HepG2 (cell line): ENCODE data around the gene OR2AG2. TPM values are rescaled to one million over a fixed set of nuclear protein-coding genes. Genes with fewer than 3 reads are reported as not detected.

Experiments
- ATAC-seq: fragments of 200-7000 bp; cut with Tn5 transposase; 3 replicates; pipeline ENCODE4 v1.9.1; 2020; ENCODE audit warnings: mild to moderate bottlenecking, moderate library complexity
- BruUV-seq: library from RNA; stranded (reverse); fragments of 400-500 nt; replicated peaks from 2 replicates; lab custom pipeline; 2021; lab: Mats Ljungman, UMichigan
- CTCF ChIA-PET: fragments of 300-600 bp; formaldehyde crosslinking; extraction: SDS; loops from one replicate; lab custom pipeline; 2021; ENCODE audit warnings: low total read pairs, inconsistent platforms, low intra/inter-chr PET ratio; lab: Yijun Ruan, JAX
- POLR2A ChIA-PET: fragments of 350-600 bp; sonication (Branson Sonifier 250); formaldehyde crosslinking; loops from one replicate; lab custom pipeline; 2020; ENCODE audit warnings: antibody characterized with exemption, inconsistent platforms; lab: Yijun Ruan, JAX
- DNase-seq: peaks from one replicate; pipeline ENCODE4 v3.0.0-alpha.2; 2015; ENCODE audit warnings: low spot score
- FAIRE-seq: peaks from 3 replicates; lab custom pipeline; 2011; peaks lifted over from hg19 to GRCh38; lab: Jason Lieb, UNC
- H2AFZ ChIP-seq: one replicate; pipeline ENCODE4 v1.6.1; 2011; ENCODE audit warnings: low read length, inconsistent platforms
- H3K27ac ChIP-seq: fragments of 300-600 bp; 3 replicates; pipeline ENCODE4 v1.8.0; 2011; ENCODE audit warnings: mixed run types, mild to moderate bottlenecking, mixed read lengths, low read length, inconsistent platforms; ENCODE audit not compliant: insufficient read depth; ENCODE audit errors: extremely low read length
- H3K27me3 ChIP-seq, 2 experiments: fragments of 200-600 bp in 1 of 2; 2 replicates in 1 of 2; 3 replicates in 1 of 2; pipeline versions ENCODE4 v1.6.0 to v1.8.0; 2011; ENCODE audit warnings: low read length in 2 of 2, mild to moderate bottlenecking in 2 of 2, moderate library complexity in 2 of 2, inconsistent platforms in 1 of 2; ENCODE audit not compliant: insufficient read depth in 2 of 2, control insufficient read depth in 1 of 2
- H3K36me3 ChIP-seq, 2 experiments: fragments of 200-600 bp in 1 of 2; replicated peaks in 1 of 2; 2 replicates in 1 of 2; 3 replicates in 1 of 2; pipeline versions ENCODE4 v1.5.1 to v1.8.0; 2011; ENCODE audit warnings: low read length in 2 of 2, inconsistent platforms in 1 of 2; ENCODE audit not compliant: insufficient read depth in 2 of 2, control insufficient read depth in 1 of 2
- H3K4me1 ChIP-seq: 2 replicates; pipeline ENCODE4 v1.5.1; 2012; ENCODE audit warnings: low read length, inconsistent platforms; ENCODE audit not compliant: insufficient read depth
- H3K4me2 ChIP-seq: 2 replicates; pipeline ENCODE4 v1.6.0; 2011; ENCODE audit warnings: low read depth, low read length, inconsistent platforms
- H3K4me3 ChIP-seq, 3 experiments: fragments of 200-600 bp in 1 of 3; sonication (generic), shearing (Covaris generic) in 1 of 3; replicated peaks in 1 of 3; 2 replicates each; pipeline ENCODE4 v1.5.1; 2011 to 2016; ENCODE audit warnings: low read length in 3 of 3, inconsistent platforms in 2 of 3, low read depth in 2 of 3, mild to moderate bottlenecking in 2 of 3, control low read depth in 1 of 3, mixed read lengths in 1 of 3; ENCODE audit not compliant: insufficient read depth in 1 of 3
- H3K79me2 ChIP-seq: one replicate; pipeline ENCODE4 v1.6.1; 2011; ENCODE audit warnings: low read length, inconsistent platforms; ENCODE audit not compliant: insufficient read depth
- H3K9ac ChIP-seq: 2 replicates; pipeline ENCODE4 v1.6.0; 2011; ENCODE audit warnings: mild to moderate bottlenecking, low read depth, low read length, inconsistent platforms; ENCODE audit not compliant: insufficient read depth
- H3K9me3 ChIP-seq: 2 replicates; pipeline ENCODE4 v1.5.1; 2012; ENCODE audit warnings: mild to moderate bottlenecking, low read length
- H4K20me1 ChIP-seq: 2 replicates; pipeline ENCODE4 v1.6.0; 2011; ENCODE audit warnings: inconsistent platforms, mild to moderate bottlenecking, low read length, moderate library complexity; ENCODE audit not compliant: insufficient read depth
- ATF4 ChIP-seq, 2 experiments: fragments of 450-650 bp in 1 of 2; sonication (generic) in 1 of 2; formaldehyde crosslinking; IDR thresholded peaks; 2 replicates each; pipeline versions ENCODE4 v1.5.0 to v1.8.0; 2020 to 2022; ENCODE audit warnings: mild to moderate bottlenecking in 1 of 2, missing genetic modification reagents in 1 of 2
- HCFC1 ChIP-seq: fragments of 150-350 bp; IDR thresholded peaks from 2 replicates; pipeline ENCODE4 v1.6.1; 2014; ENCODE audit warnings: low read depth, low read length
- MYC ChIP-seq: sonication (generic); formaldehyde crosslinking; IDR thresholded peaks from 2 replicates; pipeline ENCODE4 v1.9.0; 2021; ENCODE audit warnings: missing genetic modification reagents, borderline replicate concordance
- NFIC ChIP-seq: IDR thresholded peaks from 2 replicates; pipeline ENCODE4 v1.6.1; 2012; ENCODE audit warnings: mild to moderate bottlenecking, low read length, inconsistent platforms
- NR2F1 ChIP-seq, 2 experiments: fragments of 450-650 bp in 1 of 2; formaldehyde crosslinking in 1 of 2; IDR thresholded peaks; 2 replicates each; pipeline versions ENCODE4 v1.5.0 to v1.6.1; 2016 to 2020; ENCODE audit warnings: mild to moderate bottlenecking in 1 of 2, missing compliant biosample characterization in 1 of 2, missing genetic modification reagents in 1 of 2, moderate library complexity in 1 of 2
- NR2F2 ChIP-seq: IDR thresholded peaks from 2 replicates; pipeline ENCODE4 v1.6.1; 2012; ENCODE audit warnings: low read depth, inconsistent platforms, borderline replicate concordance
- POLR2A ChIP-seq, 2 experiments: IDR thresholded peaks; 2 replicates each; pipeline ENCODE4 v1.6.1; 2011; ENCODE audit warnings: low read depth in 2 of 2, low read length in 2 of 2, mild to moderate bottlenecking in 1 of 2, moderate library complexity in 1 of 2; ENCODE audit not compliant: insufficient read depth in 1 of 2
- PRMT3 ChIP-seq: sonication (generic); formaldehyde crosslinking; IDR thresholded peaks from 2 replicates; pipeline ENCODE4 v1.8.1; 2022; ENCODE audit warnings: low read depth, mild to moderate bottlenecking, moderate library complexity, missing genetic modification reagents, borderline replicate concordance
- SAFB2 ChIP-seq: sonication (generic); formaldehyde crosslinking; IDR thresholded peaks from 2 replicates; pipeline ENCODE4 v1.5.1; 2020; ENCODE audit warnings: missing genetic modification reagents, low read depth, mild to moderate bottlenecking, borderline replicate concordance
- XRCC5 ChIP-seq: fragments of 200-400 bp; formaldehyde crosslinking; optimal IDR thresholded peaks from 2 replicates; pipeline ENCODE3; 2017; ENCODE audit warnings: mild to moderate bottlenecking, low read length
- ZFP1 ChIP-seq: IDR thresholded peaks from 2 replicates; pipeline ENCODE4 v1.6.1; 2016
- ZNF496 ChIP-seq: sonication (generic); formaldehyde crosslinking; IDR thresholded peaks from 2 replicates; pipeline ENCODE4 v1.8.1; 2023; ENCODE audit warnings: mild to moderate bottlenecking, moderate library complexity, missing genetic modification reagents; ENCODE audit not compliant: insufficient replicate concordance
- ZNF572 ChIP-seq: sonication (generic); formaldehyde crosslinking; IDR thresholded peaks from 2 replicates; pipeline ENCODE4 v1.5.1; 2020; ENCODE audit warnings: mild to moderate bottlenecking, missing genetic modification reagents
- ZNF598 ChIP-seq: sonication (generic); formaldehyde crosslinking; IDR thresholded peaks from 2 replicates; pipeline ENCODE4 v1.5.1; 2020; ENCODE audit warnings: mild to moderate bottlenecking, missing genetic modification reagents, borderline replicate concordance
- ZNF639 ChIP-seq: conservative IDR thresholded peaks from 2 replicates; pipeline ENCODE4 v1.6.1; 2018; ENCODE audit warnings: missing genetic modification reagents
- ZNF674 ChIP-seq: sonication (generic); formaldehyde crosslinking; IDR thresholded peaks from 2 replicates; pipeline ENCODE4 v1.5.0; 2020; ENCODE audit warnings: low read depth, mild to moderate bottlenecking, missing genetic modification reagents
- ZNF883 ChIP-seq: sonication (generic); formaldehyde crosslinking; IDR thresholded peaks from 2 replicates; pipeline ENCODE4 v1.5.1; 2020; ENCODE audit warnings: mild to moderate bottlenecking, missing genetic modification reagents; ENCODE audit errors: not compliant biosample characterization
- WGBS: methylation state at CpG from one replicate; pipeline ENCODE4 v1.1.6; 2017; ENCODE audit warnings: low lambda C conversion rate; 5-methylcytosine and 5-hydroxymethylcytosine counted together
- in situ Hi-C: cut with HindIII; loops from 2 replicates; pipeline ENCODE4 v1.10.0; 2017; ENCODE audit warnings: low pct_unique_long_range_greater_than_20kb; ENCODE audit not compliant: extremely low pct_ligation_motif_present
- intact Hi-C: fragments of 100-400 bp; cut with micrococcal nuclease; formaldehyde crosslinking; loops from one replicate; pipeline ENCODE4 v1.10.0; 2022; ENCODE audit not compliant: unreplicated experiment
- polyA plus RNA-seq, 8 experiments: library from polyadenylated mRNA; depleted of rRNA in 3 of 8; stranded (reverse) in 7 of 8; unstranded in 1 of 8; fragments of >200 nt; fragmentation: Illumina TruSeq in 4 of 8; extraction: Trizol in 4 of 8; gene quantifications; 2 replicates each; pipeline versions ENCODE4 v1.2.1 to v1.2.3, GENCODE V29; 2011 to 2016; ENCODE audit warnings: low read depth in 4 of 8, missing spikeins in 1 of 8, mixed read lengths in 1 of 8; ENCODE audit not compliant: insufficient read depth in 1 of 8
- total RNA-seq, 5 experiments: library from RNA; depleted of rRNA; stranded (reverse); fragments of >200 nt; fragmentation: Illumina TruSeq; extraction: Trizol; gene quantifications; 2 replicates each; pipeline ENCODE4 v1.2.3, GENCODE V29; 2016; ENCODE audit warnings: low read depth in 1 of 5
- TF ChIP-seq, protein P1 (sequence below): IDR thresholded peaks from 2 replicates; pipeline ENCODE4 v1.6.1; 2016; ENCODE audit warnings: low read depth, control low read depth
- TF ChIP-seq, protein P2 (sequence below): IDR thresholded peaks from 2 replicates; pipeline ENCODE4 v1.6.1; 2016; ENCODE audit warnings: mild to moderate bottlenecking

The OR2AG2 gene
- total and polyA plus RNA-seq, 2 of the 13 experiments (the other 11 are each of a cell fraction or from before 2014, with no cell fraction given) = not detected

- TF ChIP-seq NR2F1 (CRISPR knock-in tag; IDR thresholded peaks at IDR 0.05) (no peak), XRCC5 (no peak), MYC (no peak), ZFP1 (CRISPR knock-in tag) (no peak), ZNF496 (CRISPR knock-in tag) (no peak), POLR2A (IDR thresholded peaks at IDR 0.05; ENCODE audit: insufficient read depth in 1 of 2, low read depth in 2 of 2, low read length in 2 of 2) (no peak)
- TF ChIP-seq, protein P1, sequence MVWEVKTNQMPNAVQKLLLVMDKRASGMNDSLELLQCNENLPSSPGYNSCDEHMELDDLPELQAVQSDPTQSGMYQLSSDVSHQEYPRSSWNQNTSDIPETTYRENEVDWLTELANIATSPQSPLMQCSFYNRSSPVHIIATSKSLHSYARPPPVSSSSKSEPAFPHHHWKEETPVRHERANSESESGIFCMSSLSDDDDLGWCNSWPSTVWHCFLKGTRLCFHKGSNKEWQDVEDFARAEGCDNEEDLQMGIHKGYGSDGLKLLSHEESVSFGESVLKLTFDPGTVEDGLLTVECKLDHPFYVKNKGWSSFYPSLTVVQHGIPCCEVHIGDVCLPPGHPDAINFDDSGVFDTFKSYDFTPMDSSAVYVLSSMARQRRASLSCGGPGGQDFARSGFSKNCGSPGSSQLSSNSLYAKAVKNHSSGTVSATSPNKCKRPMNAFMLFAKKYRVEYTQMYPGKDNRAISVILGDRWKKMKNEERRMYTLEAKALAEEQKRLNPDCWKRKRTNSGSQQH (CRISPR knock-in tag) = no peak
Observed at GRCh38 chr11:6817694-6818093, 45.9 kb upstream of the OR2AG2 start (continued).

DNA sequence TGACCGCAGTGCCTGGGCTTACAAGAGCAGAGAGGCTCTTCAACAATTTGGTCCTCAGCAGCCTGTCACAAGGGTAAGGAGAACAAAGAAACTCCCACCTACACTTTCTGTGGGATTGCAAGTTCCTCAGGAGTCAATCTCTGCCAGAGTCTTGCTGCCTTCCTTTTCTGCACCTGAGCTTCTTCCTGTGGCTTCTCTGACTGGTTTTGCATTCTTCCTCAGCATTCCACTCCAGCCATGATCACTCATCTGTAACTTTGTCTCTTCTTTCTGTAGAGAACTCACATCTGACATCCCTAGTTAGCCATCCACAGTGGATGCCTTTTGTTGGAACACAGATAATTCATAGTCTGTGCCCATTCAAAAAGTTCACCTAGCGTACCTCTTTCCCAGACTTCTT is 41.9 kb upstream of the OR2AG2 start:
- Histone ChIP-seq H3K4me1 (no peaks in the 10 kb centered on the region), H3K9me3 (no peaks in the 10 kb centered on the region), H3K4me3 (no peak overlapping the region), H3K79me2 (no peaks in the 10 kb centered on the region), H3K4me2 (no peak overlapping the region), H3K9ac (no peak overlapping the region), H4K20me1 (no peaks in the 10 kb centered on the region), H3K27me3 (no peaks in the 10 kb centered on the region; a peak in 1 of 5 replicates), H3K27ac (no peak overlapping the region), H3K36me3 (no peaks in the 10 kb centered on the region), H2AFZ (no peak overlapping the region)
- FAIRE-seq (no peak), DNase-seq (no peak), ATAC-seq (no peak)
- ChIA-PET CTCF (no interaction called here), POLR2A (no interaction called here)
- BruUV-seq = no TSS peak
- intact Hi-C loops = no loop called here
- 6% methylated on average over 2 of the region's 2 CpGs for WGBS
- in situ Hi-C loops = no loop called here
- TF ChIP-seq ZNF572 (no peak), ATF4 (CRISPR knock-in tag; IDR thresholded peaks at IDR 0.05) (no peak), HCFC1 (no peak), ZNF598 (CRISPR knock-in tag) (no peak), ZNF883 (no peak), SAFB2 (CRISPR knock-in tag) (no peak), NR2F2 (no peak), ZNF674 (CRISPR knock-in tag) (no peak), NFIC (no peak), ZNF639 (CRISPR knock-in tag) (no peak), PRMT3 (CRISPR knock-in tag) (no peak)
- TF ChIP-seq, protein P2, sequence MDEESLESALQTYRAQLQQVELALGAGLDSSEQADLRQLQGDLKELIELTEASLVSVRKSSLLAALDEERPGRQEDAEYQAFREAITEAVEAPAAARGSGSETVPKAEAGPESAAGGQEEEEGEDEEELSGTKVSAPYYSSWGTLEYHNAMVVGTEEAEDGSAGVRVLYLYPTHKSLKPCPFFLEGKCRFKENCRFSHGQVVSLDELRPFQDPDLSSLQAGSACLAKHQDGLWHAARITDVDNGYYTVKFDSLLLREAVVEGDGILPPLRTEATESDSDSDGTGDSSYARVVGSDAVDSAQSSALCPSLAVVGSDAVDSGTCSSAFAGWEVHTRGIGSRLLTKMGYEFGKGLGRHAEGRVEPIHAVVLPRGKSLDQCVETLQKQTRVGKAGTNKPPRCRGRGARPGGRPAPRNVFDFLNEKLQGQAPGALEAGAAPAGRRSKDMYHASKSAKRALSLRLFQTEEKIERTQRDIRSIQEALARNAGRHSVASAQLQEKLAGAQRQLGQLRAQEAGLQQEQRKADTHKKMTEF (CRISPR knock-in tag) = no peak
